Colonic mucosa (tissue), 4 donors: Measurements from ENCODE around the gene SLC23A3. TPM values are rescaled to one million over a fixed set of nuclear protein-coding genes. Genes with fewer than 3 reads are reported as not detected.

Experiments
- DNase-seq: peaks from one replicate; pipeline ENCODE4 v3.0.0-alpha.2; 2020
- H3K27ac ChIP-seq: fragments of 200-600 bp; one replicate; pipeline ENCODE4 v1.8.0; 2021
- H3K27me3 ChIP-seq: fragments of 200-600 bp; one replicate; pipeline ENCODE4 v1.8.0; 2021
- H3K36me3 ChIP-seq: fragments of 200-600 bp; one replicate; pipeline ENCODE4 v1.8.0; 2021
- H3K4me1 ChIP-seq: fragments of 200-600 bp; one replicate; pipeline ENCODE4 v1.8.0; 2021; ENCODE audit warnings: mild to moderate bottlenecking
- H3K4me3 ChIP-seq: fragments of 200-600 bp; one replicate; pipeline ENCODE4 v1.8.0; 2021
- H3K9ac ChIP-seq, 2 donors: one replicate each; pipeline ENCODE4 v1.7.0; 2013; ENCODE audit warnings: control low read depth in 2 of 2, low read depth in 2 of 2, low read length in 2 of 2
- H3K9me3 ChIP-seq: fragments of 200-600 bp; one replicate; pipeline ENCODE4 v1.8.0; 2021
- CTCF ChIP-seq: fragments of 200-600 bp; IDR thresholded peaks from one replicate; pipeline ENCODE4 v1.8.0; 2022; ENCODE audit warnings: antibody characterized with exemption, mild to moderate bottlenecking
- intact Hi-C: fragments of 100-400 bp; cut with DNase I; formaldehyde crosslinking; loops from one replicate; pipeline ENCODE4 v1.14.1; 2022
- total RNA-seq, 2 donors: library from RNA; stranded (reverse); fragmentation: NEBNext Ultra II Directional in 1 of 2; extraction: Animal tissue kit (Norgen Biotek cat#: 25700) in 1 of 2; gene quantifications; one replicate each; pipeline ENCODE4 v1.2.1, GENCODE V29; 2021
- donor health status: healthy.
- donor health status: DM: no; HTN: no; CAD: no.
- donor health status: DM: no; HTN: no; CAD: no.

SLC23A3 gene
- total RNA-seq, 2 donors from 2014 or later: 4.7 to 13.8 TPM

- H3K27ac ChIP-seq: peak overlapping the region; percentile 100
Measured at GRCh38 chr2:219175486-219175885, 5.7 kb upstream of the SLC23A3 start.

GRCh38 chr2:219174801-219175200 lies 5.0 kb upstream of the SLC23A3 start:
- Histone ChIP-seq H3K27ac (no peak overlapping the region), H3K9ac (peak overlapping the region in 1 of 2 donors; percentile 48), H3K27me3 (no peaks in the 10 kb centered on the region), H3K9me3 (no peaks in the 10 kb centered on the region), H3K36me3 (peaks cover 11% of the 10 kb centered on the region), H3K4me1 (peaks cover 8% of the 10 kb centered on the region), H3K4me3 (no peak overlapping the region)
- intact Hi-C loops: loop anchor here (5.0 kb wide), 1 partner anchor 42 kb away; the partner anchor contains the start of gene ABCB6
- TF ChIP-seq CTCF: no peak
- DNase-seq: no peak

More at GRCh38 chr2:219175486-219175885, 5.7 kb upstream of the SLC23A3 start:
- H3K36me3 ChIP-seq: peaks cover 11% of the 10 kb centered on the region
- DNase-seq: no peak
- intact Hi-C loops: no loop called here
- H3K4me3 ChIP-seq: peak overlapping the region; percentile 76
- peak overlapping the region in 1 of 2 donors; percentile 85 for H3K9ac ChIP-seq
- H3K4me1 ChIP-seq: peaks cover 8% of the 10 kb centered on the region
- H3K27me3 ChIP-seq: no peaks in the 10 kb centered on the region
- H3K9me3 ChIP-seq: no peaks in the 10 kb centered on the region
- no peak for TF ChIP-seq CTCF

DNA sequence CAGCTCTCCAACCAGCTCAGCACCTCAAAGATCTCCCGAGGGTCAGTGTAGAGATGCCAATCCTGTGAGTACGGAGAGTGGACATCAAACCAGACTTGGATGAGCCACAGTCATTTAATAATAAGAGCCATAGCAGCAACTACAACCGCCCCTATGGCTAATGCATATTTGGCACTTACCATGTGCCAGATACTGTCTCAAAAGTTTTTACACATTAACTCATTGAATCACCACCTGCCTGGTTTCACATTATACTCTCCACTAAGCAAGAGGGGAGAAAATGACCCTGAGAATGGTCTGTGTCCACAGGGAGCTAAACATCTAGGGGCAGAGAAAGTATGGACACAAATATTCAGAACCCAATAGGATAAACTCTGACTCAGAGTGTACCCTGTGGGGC lies 4.3 kb upstream of the SLC23A3 start:
- Histone ChIP-seq H3K4me1 (peaks cover 8% of the 10 kb centered on the region), H3K27ac (no peak overlapping the region), H3K4me3 (no peak overlapping the region), H3K9me3 (no peaks in the 10 kb centered on the region), H3K36me3 (peaks cover 11% of the 10 kb centered on the region), H3K9ac (no peak overlapping the region), H3K27me3 (no peaks in the 10 kb centered on the region)
- DNase-seq: no peak
- intact Hi-C loops: loop anchor here (5.0 kb wide), 1 partner anchor 43 kb away; the partner anchor contains the start of gene ABCB6
- no peak for TF ChIP-seq CTCF

DNA sequence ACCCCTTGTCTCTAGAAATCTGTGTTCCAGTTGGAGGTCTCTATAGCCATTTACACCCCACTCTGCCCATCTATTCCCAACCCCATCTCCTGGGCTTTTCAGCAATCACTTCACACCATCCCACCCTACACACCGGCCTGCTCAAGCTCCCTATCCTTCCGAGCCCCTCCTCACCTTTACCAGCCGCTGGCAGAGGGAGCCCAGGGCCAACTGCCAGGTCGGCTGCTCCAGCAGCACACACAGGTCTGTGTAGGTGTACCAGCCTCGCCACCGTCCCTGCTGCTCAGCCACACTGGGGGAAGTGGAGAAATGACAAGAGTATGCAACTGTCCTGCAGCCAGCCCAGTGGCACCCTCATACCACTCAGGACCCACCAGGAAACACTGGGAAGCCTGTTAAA lies 3.3 kb upstream of the SLC23A3 start:
- Histone ChIP-seq H3K9ac (no peak overlapping the region), H3K27me3 (no peaks in the 10 kb centered on the region), H3K4me1 (peaks cover 8% of the 10 kb centered on the region), H3K9me3 (no peaks in the 10 kb centered on the region), H3K27ac (no peak overlapping the region), H3K4me3 (no peak overlapping the region), H3K36me3 (peaks cover 11% of the 10 kb centered on the region)
- TF ChIP-seq CTCF: no peak
- intact Hi-C loops: loop anchor here (5.0 kb wide), 1 partner anchor 44 kb away; the partner anchor contains the start of gene ABCB6
- DNase-seq: no peak

GRCh38 chr2:219172231-219173154 lies 2.7 kb upstream of the SLC23A3 start:
- Histone ChIP-seq H3K9me3 (no peaks in the 10 kb centered on the region), H3K9ac (no peak overlapping the region), H3K36me3 (peaks cover 11% of the 10 kb centered on the region), H3K4me3 (no peak overlapping the region), H3K27ac (no peak overlapping the region), H3K27me3 (no peaks in the 10 kb centered on the region), H3K4me1 (peaks cover 8% of the 10 kb centered on the region)
- intact Hi-C loops: loop anchor here (5.0 kb wide), 1 partner anchor 45 kb away; the partner anchor contains the start of gene ABCB6
- no peak for TF ChIP-seq CTCF
- no peak for DNase-seq
